LHCN-M2 (cell line): ENCODE measurements around the gene SPRN. TPM values are rescaled to one million over a fixed set of nuclear protein-coding genes. Genes with fewer than 3 reads are reported as not detected.

Source experiments
- total RNA-seq: library from RNA; depleted of rRNA; stranded (reverse); fragments of >200 nt; gene quantifications from 2 replicates; pipeline ENCODE4 v1.2.3, GENCODE V29; 2014; rRNA removed

The SPRN gene
- total RNA-seq, 1 experiment from 2014 or later, result 0.29 TPM

Other genes starting within 250 kb of the SPRN start
- gene UTF1, start 194.4 kb downstream of the SPRN start, total RNA-seq, result not detected in 2 replicates
- gene VENTX, start 186.8 kb downstream of the SPRN start, total RNA-seq, result not detected in 2 replicates
- gene ADAM8, start 147.8 kb downstream of the SPRN start, total RNA-seq, result 0.57 and 0.77 TPM in 2 replicates
- 73.9 and 74.8 TPM in 2 replicates for gene TUBGCP2, start 115.8 kb downstream of the SPRN start, total RNA-seq
- gene ZNF511, start 115.7 kb downstream of the SPRN start, total RNA-seq, result 26.9 and 33.8 TPM in 2 replicates
- not detected in 2 replicates for gene CALY, start 87.7 kb downstream of the SPRN start, total RNA-seq
- not detected in 2 replicates for gene PRAP1, start 77.3 kb downstream of the SPRN start, total RNA-seq
- gene FUOM, start 66.6 kb downstream of the SPRN start, total RNA-seq, result 20.1 and 21.2 TPM in 2 replicates
- gene ECHS1, start 51.3 kb downstream of the SPRN start, total RNA-seq, result 117 and 130 TPM in 2 replicates
- 3.3 and 3.5 TPM in 2 replicates for gene PAOX, start 45.4 kb downstream of the SPRN start, total RNA-seq
- gene MTG1, start 30.5 kb downstream of the SPRN start, total RNA-seq, result 25.3 and 28.5 TPM in 2 replicates
- gene SCART1, start 29.3 kb upstream of the SPRN start, total RNA-seq, result 0.57 and 1.0 TPM in 2 replicates
- gene CYP2E1, start 102.7 kb upstream of the SPRN start, total RNA-seq, result 0.52 and 1.1 TPM in 2 replicates
- not detected in 2 replicates for gene SYCE1, start 141.0 kb upstream of the SPRN start, total RNA-seq
- gene FRG2B, start 202.2 kb upstream of the SPRN start, total RNA-seq, result not detected in 2 replicates